H1 (cell line): ENCODE measurements around the gene SPINT1. TPM values are rescaled to one million over a fixed set of nuclear protein-coding genes. Genes with fewer than 3 reads are reported as not detected.

Source experiments
- CTCF ChIA-PET: fragments of 300-600 bp; sonication (Branson Sonifier 250); formaldehyde crosslinking; loops from one replicate; lab custom pipeline; 2021; ENCODE audit not compliant: partially characterized antibody; lab: Charles Lee
- POLR2A ChIA-PET: fragments of 300-600 bp; sonication (Branson Sonifier 250); formaldehyde crosslinking; loops from one replicate; lab custom pipeline; 2021; ENCODE audit warnings: inconsistent platforms; ENCODE audit not compliant: partially characterized antibody; lab: Charles Lee
- DNase-seq, 2 experiments: peaks; one replicate each; pipeline versions ENCODE4 v3.0.0 to v3.0.0-alpha.2; 2010 to 2022; ENCODE audit warnings: low spot score in 2 of 2, low read depth in 1 of 2, mixed read lengths in 1 of 2
- FAIRE-seq: peaks from 2 replicates; lab custom pipeline; 2011; peaks lifted over from hg19 to GRCh38; lab: Jason Lieb, UNC
- H2AFZ ChIP-seq: 2 replicates; pipeline ENCODE4 v1.8.1; 2012; ENCODE audit warnings: low read length, inconsistent platforms
- H2AK5ac ChIP-seq: 2 replicates; pipeline ENCODE4 v1.6.1; 2013; ENCODE audit warnings: low read depth, low read length
- H2BK120ac ChIP-seq: replicated peaks from 2 replicates; pipeline ENCODE3; 2013; ENCODE audit warnings: low read depth, low read length, inconsistent platforms
- H2BK12ac ChIP-seq: 2 replicates; pipeline ENCODE4 v1.6.1; 2013; ENCODE audit warnings: low read depth, low read length
- H2BK15ac ChIP-seq: 2 replicates; pipeline ENCODE4 v1.6.1; 2013; ENCODE audit warnings: low read length
- H2BK20ac ChIP-seq: 2 replicates; pipeline ENCODE4 v1.6.1; 2013; ENCODE audit warnings: low read length
- H2BK5ac ChIP-seq: 2 replicates; pipeline ENCODE4 v1.6.1; 2013; ENCODE audit warnings: low read depth, low read length
- H3K14ac ChIP-seq: 2 replicates; pipeline ENCODE4 v1.6.1; 2013; ENCODE audit warnings: inconsistent platforms; ENCODE audit not compliant: insufficient read length
- H3K18ac ChIP-seq: 2 replicates; pipeline ENCODE4 v1.6.1; 2013; ENCODE audit warnings: low read length; ENCODE audit errors: extremely low read depth
- H3K23ac ChIP-seq: 2 replicates; pipeline ENCODE4 v1.6.1; 2013; ENCODE audit warnings: inconsistent platforms; ENCODE audit not compliant: insufficient read length
- H3K23me2 ChIP-seq: 2 replicates; pipeline ENCODE4 v1.6.1; 2013; ENCODE audit warnings: low read depth, low read length
- H3K27ac ChIP-seq: 2 replicates; pipeline ENCODE4 v1.6.1; 2011; ENCODE audit warnings: low read depth, low read length, inconsistent platforms
- H3K27me3 ChIP-seq, 4 experiments: replicated peaks in 1 of 4; 1 replicate in 1 of 4; 2 replicates in 3 of 4; pipeline versions ENCODE4 v1.6.1 to v1.8.1; 2011 to 2013; ENCODE audit warnings: low read length in 3 of 4, mild to moderate bottlenecking in 3 of 4, inconsistent platforms in 2 of 4, mixed read lengths in 2 of 4, moderate library complexity in 1 of 4; ENCODE audit not compliant: control insufficient read depth in 3 of 4, insufficient read depth in 3 of 4; ENCODE audit errors: extremely low read depth in 1 of 4
- H3K36me3 ChIP-seq, 4 experiments: 2 replicates each; pipeline versions ENCODE4 v1.6.1 to v1.8.1; 2011 to 2013; ENCODE audit warnings: mild to moderate bottlenecking in 4 of 4, low read length in 3 of 4, moderate library complexity in 2 of 4, control low read depth in 1 of 4, inconsistent platforms in 1 of 4; ENCODE audit not compliant: insufficient read depth in 4 of 4, control insufficient read depth in 2 of 4
- H3K4ac ChIP-seq: replicated peaks from 2 replicates; pipeline ENCODE3; 2013; ENCODE audit warnings: low read length, low read depth, mixed read lengths, inconsistent platforms; ENCODE audit not compliant: insufficient read length
- H3K4me1 ChIP-seq, 4 experiments: replicated peaks in 1 of 4; 1 replicate in 1 of 4; 2 replicates in 3 of 4; pipeline versions ENCODE4 v1.6.1 to v1.8.1; 2011 to 2013; ENCODE audit warnings: low read length in 3 of 4, inconsistent platforms in 2 of 4, mixed read lengths in 1 of 4; ENCODE audit not compliant: insufficient read depth in 4 of 4, control insufficient read depth in 3 of 4
- H3K4me2 ChIP-seq, 2 experiments: 2 replicates each; pipeline versions ENCODE4 v1.6.1 to v1.8.1; 2011 to 2013; ENCODE audit warnings: low read depth in 2 of 2, low read length in 2 of 2, control low read depth in 1 of 2, inconsistent platforms in 1 of 2, mild to moderate bottlenecking in 1 of 2; ENCODE audit not compliant: insufficient read depth in 1 of 2
- H3K4me3 ChIP-seq, 4 experiments: fragments of 200-600, 300-600 bp in 1 of 4; sonication (generic), shearing (Covaris generic), sonication (Bioruptor Twin) in 1 of 4; 2 replicates each; pipeline versions ENCODE4 v1.5.1 to v1.8.1; 2011 to 2016; ENCODE audit warnings: low read length in 4 of 4, low read depth in 3 of 4, control low read depth in 2 of 4, inconsistent platforms in 2 of 4, mild to moderate bottlenecking in 2 of 4, mixed read lengths in 1 of 4, moderate library complexity in 1 of 4; ENCODE audit not compliant: insufficient read depth in 2 of 4; ENCODE audit errors: extremely low read depth in 1 of 4
- H3K56ac ChIP-seq: replicated peaks from 2 replicates; pipeline ENCODE3; 2013; ENCODE audit warnings: low read depth, mild to moderate bottlenecking, mixed read lengths, low read length, inconsistent platforms; ENCODE audit not compliant: insufficient read length
- H3K79me1 ChIP-seq: 2 replicates; pipeline ENCODE4 v1.6.1; 2013; ENCODE audit warnings: low read depth, low read length, control low read depth
- H3K79me2 ChIP-seq, 2 experiments: 2 replicates each; pipeline versions ENCODE4 v1.6.1 to v1.8.1; 2012 to 2013; ENCODE audit warnings: low read length in 2 of 2, mild to moderate bottlenecking in 2 of 2, inconsistent platforms in 1 of 2; ENCODE audit not compliant: insufficient read depth in 2 of 2, control insufficient read depth in 1 of 2
- H3K9ac ChIP-seq, 4 experiments: replicated peaks in 1 of 4; 1 replicate in 1 of 4; 2 replicates in 3 of 4; pipeline versions ENCODE4 v1.6.1 to v1.8.1; 2011 to 2013; ENCODE audit warnings: low read depth in 3 of 4, low read length in 3 of 4, control low read depth in 2 of 4, mild to moderate bottlenecking in 2 of 4, moderate library complexity in 2 of 4, inconsistent platforms in 1 of 4; ENCODE audit errors: extremely low read depth in 1 of 4
- H3K9me3 ChIP-seq, 2 experiments: 2 replicates each; pipeline versions ENCODE4 v1.6.1 to v1.8.1; 2012 to 2013; ENCODE audit warnings: mild to moderate bottlenecking in 2 of 2, moderate library complexity in 2 of 2, control low read depth in 1 of 2, inconsistent platforms in 1 of 2, low read depth in 1 of 2, low read length in 1 of 2, mixed read lengths in 1 of 2; ENCODE audit not compliant: insufficient read depth in 2 of 2
- H4K20me1 ChIP-seq, 2 experiments: replicated peaks in 1 of 2; 2 replicates each; pipeline versions ENCODE3 to v1.8.1; 2011 to 2013; ENCODE audit warnings: inconsistent platforms in 2 of 2, low read length in 2 of 2, mild to moderate bottlenecking in 1 of 2; ENCODE audit not compliant: insufficient read depth in 2 of 2, control insufficient read depth in 1 of 2
- H4K5ac ChIP-seq: 2 replicates; pipeline ENCODE4 v1.6.1; 2013; ENCODE audit warnings: low read length, low read depth, mixed read lengths, inconsistent platforms; ENCODE audit not compliant: insufficient read length
- H4K8ac ChIP-seq: 2 replicates; pipeline ENCODE4 v1.8.0; 2013; ENCODE audit warnings: mild to moderate bottlenecking, moderate library complexity, low read length, inconsistent platforms; ENCODE audit not compliant: insufficient read depth; ENCODE audit errors: extremely low read depth
- H4K91ac ChIP-seq: replicated peaks from 2 replicates; pipeline ENCODE3; 2013; ENCODE audit warnings: low read length, mixed read lengths, inconsistent platforms; ENCODE audit not compliant: insufficient read length
- BCL11A ChIP-seq, 2 experiments: IDR thresholded peaks; one replicate each; pipeline ENCODE4 v1.6.1; 2011; ENCODE audit warnings: low read depth in 2 of 2, low read length in 2 of 2, mild to moderate bottlenecking in 2 of 2
- BRCA1 ChIP-seq: IDR thresholded peaks from 2 replicates; pipeline ENCODE4 v1.6.1; 2012; ENCODE audit warnings: low read depth, low read length, improper control_type of control experiment
- CBX8 ChIP-seq: fragments of 300-800, 300-1000 bp; sonication (generic); IDR thresholded peaks from 2 replicates; pipeline ENCODE4 v1.7.1; 2016; ENCODE audit warnings: low read depth, low read length, borderline replicate concordance
- CREB1 ChIP-seq: IDR thresholded peaks from 2 replicates; pipeline ENCODE4 v1.6.1; 2012; ENCODE audit warnings: inconsistent platforms
- EZH2 ChIP-seq: fragments of 200-600 bp; sonication (generic); IDR thresholded peaks from 2 replicates; pipeline ENCODE4 v1.7.1; 2012; ENCODE audit warnings: low read depth, mild to moderate bottlenecking, moderate library complexity, low read length, inconsistent platforms; ENCODE audit not compliant: severe bottlenecking
- HDAC6 ChIP-seq: IDR thresholded peaks from one replicate; pipeline ENCODE4 v1.7.1; 2012; ENCODE audit warnings: low read depth, mild to moderate bottlenecking, inconsistent platforms, low read length, moderate library complexity
- JUN ChIP-seq: IDR thresholded peaks from 2 replicates; pipeline ENCODE4 v1.6.1; 2011; ENCODE audit warnings: low read depth, mild to moderate bottlenecking, improper control_type of control experiment, low read length
- KDM1A ChIP-seq: fragments of 200-600, 300-600 bp; sonication (generic); IDR thresholded peaks from 2 replicates; pipeline ENCODE4 v1.7.1; 2016; ENCODE audit warnings: mild to moderate bottlenecking, low read length, borderline replicate concordance
- KDM5A ChIP-seq: fragments of 200-600 bp; IDR thresholded peaks from 2 replicates; pipeline ENCODE4 v1.7.1; 2012; ENCODE audit warnings: mild to moderate bottlenecking, low read length, inconsistent platforms, mixed read lengths
- NRF1 ChIP-seq: IDR thresholded peaks from 2 replicates; pipeline ENCODE4 v1.6.1; 2011; ENCODE audit warnings: mild to moderate bottlenecking, low read depth, low read length, improper control_type of control experiment
- RFX5 ChIP-seq: IDR thresholded peaks from 2 replicates; pipeline ENCODE4 v1.6.1; 2011; ENCODE audit warnings: low read depth, low read length, improper control_type of control experiment, borderline replicate concordance
- SAP30 ChIP-seq: fragments of 300-600 bp; sonication (generic); IDR thresholded peaks from 2 replicates; pipeline ENCODE4 v1.7.1; 2012; ENCODE audit warnings: low read length, moderate library complexity, mild to moderate bottlenecking, inconsistent platforms; ENCODE audit not compliant: insufficient read depth, insufficient replicate concordance
- WGBS, 2 experiments: shearing (Covaris generic) in 1 of 2; methylation state at CpG; one replicate each; pipeline versions ENCODE4 v1.1.6 to v1.1.7; 2013 to 2015; ENCODE audit warnings: low lambda C conversion rate in 2 of 2, mixed read lengths in 2 of 2, inconsistent platforms in 1 of 2, low coverage in 1 of 2, missing lambda C conversion rate in 1 of 2; ENCODE audit not compliant: insufficient replicate concordance in 2 of 2, insufficient coverage in 1 of 2, insufficient read length in 1 of 2; ENCODE audit errors: extremely low coverage in 1 of 2, missing lambda C conversion rate in 1 of 2; 5-methylcytosine and 5-hydroxymethylcytosine counted together
- polyA plus RNA-seq, 7 experiments: library from polyadenylated mRNA; depleted of rRNA in 3 of 7; stranded (reverse) in 5 of 7; unstranded in 2 of 7; fragments of >200 nt in 5 of 7; fragments of 200-250 nt in 2 of 7; gene quantifications; 1 replicate in 5 of 7; 2 replicates in 1 of 7; 4 replicates in 1 of 7; pipeline versions ENCODE4 v1.2.1 to v1.2.3, GENCODE V29; 2011 to 2013; ENCODE audit warnings: missing spikeins in 2 of 7, mixed read lengths in 2 of 7
- total RNA-seq: library from RNA; stranded (reverse); fragmentation: NEBNext Ultra II Directional; extraction: Animal tissue kit (Norgen Biotek cat#: 25700); gene quantifications from 2 replicates; pipeline ENCODE4 v1.2.1, GENCODE V29; 2021
- TF ChIP-seq, protein P1 (sequence below): IDR thresholded peaks from 2 replicates; pipeline ENCODE4 v1.6.1; 2012; ENCODE audit warnings: inconsistent platforms

SPINT1 gene
- total and polyA plus RNA-seq, 2 of the 8 experiments (the other 6 are each of a cell fraction or from before 2014, with no cell fraction given) = 117 to 155 TPM

- POLR2A ChIA-PET = interaction anchor here (0.6 to 2.6 kb wide), 4 partner anchors 8 to 30 kb away, joined by 3 to 12 read pairs (median 3); partner anchors contain the start of gene VPS18
- Histone ChIP-seq H3K79me1 (no peaks in the 10 kb centered on the region), H2AFZ (no peak overlapping the region), H2BK5ac (no peak overlapping the region), H4K8ac (no peak overlapping the region), H4K5ac (no peak overlapping the region), H2AK5ac (no peak overlapping the region), H2BK20ac (no peak overlapping the region), H3K14ac (no peak overlapping the region), H3K36me3 (no peaks in the 10 kb centered on the region), H4K20me1 (no peaks in the 10 kb centered on the region), H3K27me3 (no peaks in the 10 kb centered on the region), H3K56ac (no peak overlapping the region), H3K79me2 (no peaks in the 10 kb centered on the region), H3K4me1 (no peaks in the 10 kb centered on the region), H3K9ac (no peak overlapping the region), H3K4me2 (no peak overlapping the region), H2BK12ac (no peak overlapping the region), H3K4me3 (no peak overlapping the region), H2BK120ac (no peak overlapping the region), H2BK15ac (no peak overlapping the region), H3K18ac (no peak overlapping the region), H3K23me2 (no peaks in the 10 kb centered on the region), H3K4ac (no peak overlapping the region), H3K27ac (no peak overlapping the region), H3K23ac (no peak overlapping the region), H4K91ac (no peak overlapping the region), H3K9me3 (no peaks in the 10 kb centered on the region)
- FAIRE-seq (no peak), DNase-seq (no peak)
- CTCF ChIA-PET = interaction anchor here (0.6 to 10.9 kb wide), 3 partner anchors 8 to 570 kb away, joined by 3 to 63 read pairs (median 3); partner anchors contain the start of gene VPS18
- WGBS, 2 experiments = 72% methylated on average over 1 of the region's 1 CpG; no CpG with 5 or more reads in 1 of the 2 experiments
- TF ChIP-seq KDM1A (no peak), SAP30 (no peak), CREB1 (no peak), RFX5 (no peak), EZH2 (no peak), JUN (no peak), KDM5A (no peak), CBX8 (no peak), HDAC6 (no peak), NRF1 (no peak), BCL11A (IDR thresholded peaks at IDR 0.05; ENCODE audit: low read depth in 2 of 2, low read length in 2 of 2) (no peak), BRCA1 (no peak)
- TF ChIP-seq, protein P1, sequence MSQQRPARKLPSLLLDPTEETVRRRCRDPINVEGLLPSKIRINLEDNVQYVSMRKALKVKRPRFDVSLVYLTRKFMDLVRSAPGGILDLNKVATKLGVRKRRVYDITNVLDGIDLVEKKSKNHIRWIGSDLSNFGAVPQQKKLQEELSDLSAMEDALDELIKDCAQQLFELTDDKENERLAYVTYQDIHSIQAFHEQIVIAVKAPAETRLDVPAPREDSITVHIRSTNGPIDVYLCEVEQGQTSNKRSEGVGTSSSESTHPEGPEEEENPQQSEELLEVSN = no peak
Measured at GRCh38 chr15:40886586-40886985, 42.7 kb downstream of the SPINT1 start.
